Activated CD4-positive, alpha-beta memory T cell treated with anti-CD3 and anti-CD28 coated beads, Interleukin-2, amount 10 ng/mL, durations not matched to agents 7 days and 5 days (primary cell): Measurements from ENCODE around the gene FAM117A. TPM values are rescaled to one million over a fixed set of nuclear protein-coding genes. Genes with fewer than 3 reads are reported as not detected.
"Not testable (repeated sequence)": the region's sequence is repeated elsewhere in the genome, so short reads cannot be mapped to it uniquely, and the experiment has no call there.

Experiments
- CTCF ChIA-PET: fragments of 350-600 bp; sonication (Branson Sonifier 250); formaldehyde crosslinking; loops from one replicate; lab custom pipeline; 2021; ENCODE audit warnings: antibody characterized with exemption, inconsistent platforms; lab: Charles Lee
- POLR2A ChIA-PET: fragments of 350-600 bp; sonication (Branson Sonifier 250); formaldehyde crosslinking; loops from one replicate; lab custom pipeline; 2021; ENCODE audit warnings: antibody characterized with exemption; lab: Charles Lee
- DNase-seq: peaks from one replicate; pipeline ENCODE4 v3.0.0-alpha.2; 2020
- H3K27ac Mint-ChIP-seq: one replicate; pipeline ENCODE4 v1.8.0; 2021; ENCODE audit warnings: mild to moderate bottlenecking, mixed read lengths
- H3K27me3 Mint-ChIP-seq: one replicate; pipeline ENCODE4 v1.8.0; 2021; ENCODE audit warnings: mixed read lengths
- H3K36me3 Mint-ChIP-seq: one replicate; pipeline ENCODE4 v1.8.0; 2021; ENCODE audit warnings: low read depth, mixed read lengths
- H3K4me1 Mint-ChIP-seq: one replicate; pipeline ENCODE4 v1.8.0; 2021; ENCODE audit warnings: mixed read lengths
- H3K4me3 Mint-ChIP-seq: one replicate; pipeline ENCODE4 v1.8.0; 2021; ENCODE audit warnings: mild to moderate bottlenecking, mixed read lengths
- H3K9me3 Mint-ChIP-seq: one replicate; pipeline ENCODE4 v1.8.0; 2021; ENCODE audit warnings: mixed read lengths
- total RNA-seq, 2 experiments: library from RNA; stranded (reverse); gene quantifications; one replicate each; pipeline ENCODE4 v1.2.3, GENCODE V29; 2021

FAM117A gene
- total RNA-seq, 2 experiments from 2014 or later = 61.0 to 62.0 TPM

DNA sequence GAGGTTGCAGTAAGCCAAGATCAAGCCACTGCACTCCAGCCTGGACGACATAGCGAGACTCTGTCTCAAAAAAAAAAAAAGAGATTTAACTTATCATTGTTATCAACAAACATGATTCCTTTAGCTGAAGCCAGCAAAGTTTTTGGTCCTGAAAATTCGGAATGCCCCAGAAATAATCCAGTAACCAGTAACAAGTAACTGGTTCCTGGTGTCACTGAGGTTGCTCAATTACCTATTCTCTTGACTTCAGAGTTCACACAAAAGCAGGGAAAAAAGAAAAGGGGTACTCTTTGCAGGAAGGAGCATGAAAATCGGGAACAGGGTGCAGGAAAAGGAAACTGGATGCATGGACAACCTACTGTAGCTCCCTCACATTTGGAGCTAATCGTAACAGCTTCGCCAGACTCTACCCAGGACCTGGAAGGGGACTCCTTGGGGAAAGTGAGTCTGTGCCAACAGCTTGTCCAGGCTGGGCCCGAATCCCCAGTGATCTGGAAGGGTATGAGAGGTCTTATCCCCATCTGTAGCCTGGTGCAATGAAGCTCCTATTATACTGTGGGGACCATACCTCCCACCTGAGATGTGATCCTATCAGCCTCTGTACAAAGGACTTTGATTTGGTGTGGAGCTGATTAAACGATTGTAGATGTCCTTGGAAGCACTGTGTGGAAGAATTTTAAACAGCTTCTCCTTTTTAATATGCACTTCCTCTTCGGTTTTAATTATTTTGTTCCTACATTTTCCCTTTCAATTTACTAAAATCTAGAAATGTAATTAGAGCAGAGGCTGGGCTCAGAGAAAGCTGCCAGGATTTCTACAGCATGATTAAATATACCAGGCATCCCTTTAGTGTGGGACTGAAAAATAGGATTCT, 82.6 kb downstream of the FAM117A start:
- ChIA-PET CTCF (interaction anchor here (2.0 kb wide), 1 partner anchor 112 kb away, joined by 7 read pairs; no protein-coding TSS in a partner anchor), POLR2A (interaction anchor here (0.8 to 0.9 kb wide), 3 partner anchors 26 to 114 kb away, joined by 3 read pairs; partner anchors contain the start of gene SLC35B1)
- H3K36me3 Mint-ChIP-seq = peaks cover 6% of the 10 kb centered on the region
- H3K9me3 Mint-ChIP-seq = no peaks in the 10 kb centered on the region
- no peak overlapping the region for H3K27ac Mint-ChIP-seq
- no peak overlapping the region for H3K4me3 Mint-ChIP-seq
- no peak for DNase-seq
- peaks cover 18% of the 10 kb centered on the region for H3K4me1 Mint-ChIP-seq
- peaks cover 5% of the 10 kb centered on the region for H3K27me3 Mint-ChIP-seq

DNA sequence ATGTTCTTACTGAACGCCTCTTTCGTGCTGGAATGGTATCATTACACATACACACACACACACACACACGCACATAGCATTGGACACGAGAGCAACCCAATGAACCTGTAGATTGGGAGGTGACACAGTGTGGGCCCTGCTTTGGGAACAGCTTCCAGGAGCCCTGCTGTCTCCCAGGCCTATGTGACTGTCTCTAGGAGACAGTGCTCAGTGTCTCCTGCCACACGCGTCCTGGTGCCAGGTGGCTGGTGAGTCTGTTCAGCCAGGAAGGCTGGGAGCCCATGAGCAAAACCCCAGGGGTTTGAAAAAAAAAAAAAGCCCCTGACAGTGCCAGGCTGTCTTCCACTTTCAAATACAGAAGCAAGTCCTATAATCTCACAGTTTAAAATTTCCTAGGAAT, 83.6 kb downstream of the FAM117A start:
- no peak for DNase-seq
- no peaks in the 10 kb centered on the region for H3K9me3 Mint-ChIP-seq
- no peak overlapping the region for H3K4me3 Mint-ChIP-seq
- CTCF ChIA-PET = no interaction called here
- H3K27me3 Mint-ChIP-seq = peaks cover 5% of the 10 kb centered on the region
- peaks cover 28% of the 10 kb centered on the region for H3K4me1 Mint-ChIP-seq
- POLR2A ChIA-PET = interaction anchor here (1.9 kb wide), 1 partner anchor 28 kb away, joined by 5 read pairs; the partner anchor contains the start of gene SLC35B1
- peaks cover 12% of the 10 kb centered on the region for H3K36me3 Mint-ChIP-seq
- H3K27ac Mint-ChIP-seq = no peak overlapping the region

DNA sequence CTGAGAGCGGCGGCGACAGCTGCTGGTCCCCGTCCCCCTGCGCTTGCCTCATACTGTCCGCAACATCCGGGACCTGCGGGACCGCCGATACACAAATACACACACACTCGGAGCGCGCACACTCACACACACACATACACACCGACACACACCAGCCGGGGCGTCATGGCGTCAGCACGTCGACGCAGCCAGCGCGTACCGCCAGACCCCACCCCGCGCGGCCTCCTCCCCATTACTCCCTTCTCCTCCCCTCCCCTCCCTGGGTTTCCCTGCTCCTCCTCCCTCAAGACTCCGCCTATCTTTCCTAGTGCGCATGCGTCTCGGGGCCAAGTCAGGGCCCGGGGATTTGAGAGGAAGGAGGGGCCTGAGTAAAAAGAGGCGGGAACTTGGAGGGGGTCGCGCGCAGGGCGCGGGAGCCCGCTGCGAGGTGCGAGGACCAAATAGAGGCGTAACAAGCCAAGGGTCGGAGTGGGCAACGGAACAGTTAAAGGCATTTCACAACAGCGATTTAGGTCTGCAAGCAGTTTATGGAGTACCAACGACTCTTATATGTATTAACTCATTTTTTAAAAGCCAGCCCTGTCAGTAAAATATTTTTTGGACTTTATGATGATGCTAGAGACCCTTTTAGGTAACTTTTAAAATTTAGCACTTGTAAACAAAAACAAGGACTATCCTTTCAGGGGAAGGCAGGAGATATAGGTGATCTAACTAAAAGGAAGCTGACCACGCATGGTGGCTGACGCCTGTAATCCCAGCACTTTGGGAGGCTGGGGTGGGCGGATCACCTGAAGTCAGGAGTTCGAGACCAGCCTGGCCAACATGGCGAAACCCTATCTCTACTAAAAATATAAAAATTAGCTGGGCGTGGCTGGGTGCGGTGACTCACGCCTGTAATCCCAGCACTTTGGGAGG, 85.7 kb downstream of the FAM117A start, which contains the start of gene SPOP:
TSS of gene SPOP (minus strand) at position 165 of the 915 bp plus-strand sequence. CDS start 55,287 bp downstream, outside the sequence.
- Mint-ChIP-seq H3K9me3 (no peaks in the 10 kb centered on the region), H3K27ac (peak within 1 kb of the TSS; percentile 98), H3K4me1 (peaks cover 43% of the 10 kb centered on the region), H3K27me3 (peaks cover 5% of the 10 kb centered on the region), H3K4me3 (peak within 1 kb of the TSS; percentile 92), H3K36me3 (peaks cover 25% of the 10 kb centered on the region)
- ChIA-PET CTCF (interaction anchor here (0.6 to 1.0 kb wide), 2 partner anchors 96 to 103 kb away, joined by 3 read pairs; partner anchors contain the start of gene NXPH3), POLR2A (interaction anchor here (0.8 to 3.3 kb wide), 11 partner anchors 10 to 1783 kb away, joined by 3 to 21 read pairs (median 4); partner anchors contain the start of gene SLC35B1)
- peak; percentile 99 for DNase-seq

DNA sequence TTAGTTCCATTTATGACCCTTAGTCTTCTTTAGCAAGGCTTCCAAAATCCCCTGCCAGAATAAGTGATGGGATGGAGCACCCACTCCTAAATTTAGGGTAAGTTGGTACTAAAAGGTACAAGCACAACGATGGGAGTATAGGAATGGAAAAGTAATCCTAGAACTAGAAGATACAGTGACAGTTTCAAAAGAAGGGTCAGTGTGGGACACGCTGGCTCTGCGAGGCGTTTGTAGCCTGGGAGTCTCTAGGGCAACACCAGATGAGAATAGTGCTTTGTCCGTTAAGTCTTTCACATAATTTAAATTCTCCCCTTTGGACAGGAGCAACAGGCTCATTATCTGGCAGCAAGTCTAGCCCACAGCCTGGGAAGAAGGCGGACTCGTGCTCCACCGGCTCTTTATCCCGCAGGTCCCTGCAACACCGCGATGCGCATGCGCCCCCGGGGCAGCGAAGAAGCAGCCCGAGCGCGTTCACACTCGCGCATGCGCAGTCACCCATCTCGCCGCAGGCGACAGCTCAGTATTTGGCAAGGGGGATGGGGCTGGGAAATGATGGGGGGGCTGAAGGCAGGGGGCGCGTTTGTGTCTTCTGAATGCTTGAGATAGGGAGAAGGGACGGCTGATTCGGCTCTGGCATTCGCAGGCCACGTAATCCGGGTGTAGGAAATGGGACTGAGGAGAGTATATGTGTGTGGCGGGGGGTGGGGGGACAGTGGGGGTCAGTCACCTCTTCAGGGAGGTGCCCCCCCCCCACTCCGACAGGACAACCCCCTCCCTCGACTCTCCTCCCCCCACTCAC, 86.6 kb downstream of the FAM117A start:
- Mint-ChIP-seq H3K27me3 (peaks cover 5% of the 10 kb centered on the region), H3K4me1 (peaks cover 45% of the 10 kb centered on the region), H3K36me3 (peaks cover 25% of the 10 kb centered on the region), H3K4me3 (peak overlapping the region; percentile 92), H3K9me3 (no peaks in the 10 kb centered on the region), H3K27ac (peak overlapping the region; percentile 98)
- DNase-seq = peak; percentile 96
- POLR2A ChIA-PET = interaction anchor here (0.8 to 3.3 kb wide), 11 partner anchors 11 to 1782 kb away, joined by 3 to 21 read pairs (median 4); partner anchors contain the start of genes NXPH3 and SLC35B1
- CTCF ChIA-PET = interaction anchor here (0.6 to 1.7 kb wide), 7 partner anchors 30 to 417 kb away, joined by 3 to 8 read pairs (median 3); partner anchors contain the start of genes NXPH3 and SLC35B1

DNA sequence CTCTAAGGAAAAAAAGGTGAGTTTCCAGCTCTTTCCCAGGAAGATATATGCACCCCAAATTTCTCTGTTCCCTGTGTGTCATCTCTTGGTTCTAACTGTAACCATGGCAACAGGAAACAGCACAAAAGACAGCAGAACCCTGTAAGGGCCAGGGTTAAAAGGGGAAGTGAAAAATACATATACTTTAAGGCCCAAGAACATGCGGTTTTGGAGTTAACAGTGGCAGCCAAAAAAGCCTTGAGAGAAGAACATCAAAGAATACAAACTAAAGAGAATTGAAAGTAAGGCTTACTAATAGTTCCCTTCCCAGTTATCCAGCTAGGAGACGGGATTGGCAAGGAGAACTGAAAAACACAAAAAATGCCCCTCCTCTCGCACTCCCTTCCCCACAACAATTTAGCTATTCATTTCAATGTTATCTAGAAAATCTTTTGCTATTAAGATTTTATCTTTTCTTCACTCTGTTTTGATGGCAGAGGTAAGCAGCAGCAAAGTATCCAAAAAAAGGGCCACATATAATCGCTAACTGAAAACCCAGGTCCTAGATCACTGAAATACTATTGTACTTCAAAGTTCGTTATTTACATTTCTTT, 87.6 kb downstream of the FAM117A start:
- peak; percentile 27 for DNase-seq
- ChIA-PET CTCF (interaction anchor here (0.7 to 1.7 kb wide), 3 partner anchors 15 to 107 kb away, joined by 3 to 8 read pairs (median 6); no protein-coding TSS in a partner anchor), POLR2A (interaction anchor here (0.6 to 1.1 kb wide), 4 partner anchors 10 to 316 kb away, joined by 3 to 4 read pairs (median 4); partner anchors contain the start of gene NXPH3)
- Mint-ChIP-seq H3K4me1 (peaks cover 47% of the 10 kb centered on the region), H3K27me3 (peaks cover 2% of the 10 kb centered on the region), H3K9me3 (no peaks in the 10 kb centered on the region), H3K4me3 (peak overlapping the region; percentile 92), H3K27ac (peak overlapping the region; percentile 98), H3K36me3 (peaks cover 27% of the 10 kb centered on the region)

DNA sequence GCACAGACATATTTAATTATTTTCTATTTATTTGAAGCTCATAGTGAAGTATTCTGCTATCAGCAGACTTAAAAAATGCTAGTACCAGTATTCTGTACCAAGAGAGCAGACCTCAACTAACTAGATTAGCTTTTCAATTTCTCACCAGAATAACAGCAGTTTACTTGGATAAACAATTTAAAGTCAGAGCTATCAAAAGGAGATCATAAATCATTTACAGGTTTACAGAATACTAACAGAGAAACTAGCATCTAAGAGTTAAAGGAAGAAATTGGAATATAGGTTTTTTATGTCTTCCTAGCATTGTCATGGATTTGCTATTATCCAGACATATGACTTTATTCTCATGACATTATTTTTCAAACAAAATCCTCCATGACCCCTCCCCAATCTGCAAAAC, 89.4 kb downstream of the FAM117A start:
- peaks cover 53% of the 10 kb centered on the region for H3K4me1 Mint-ChIP-seq
- H3K27me3 Mint-ChIP-seq = peaks cover 2% of the 10 kb centered on the region
- H3K9me3 Mint-ChIP-seq = no peaks in the 10 kb centered on the region
- peaks cover 27% of the 10 kb centered on the region for H3K36me3 Mint-ChIP-seq
- no peak for DNase-seq
- POLR2A ChIA-PET = interaction anchor here (1.2 kb wide), 1 partner anchor 78 kb away, joined by 3 read pairs; no protein-coding TSS in a partner anchor
- no peak overlapping the region for H3K4me3 Mint-ChIP-seq
- no peak overlapping the region for H3K27ac Mint-ChIP-seq
- CTCF ChIA-PET = interaction anchor here (0.6 to 1.2 kb wide), 4 partner anchors 13 to 107 kb away, joined by 3 to 5 read pairs (median 4); no protein-coding TSS in a partner anchor

DNA sequence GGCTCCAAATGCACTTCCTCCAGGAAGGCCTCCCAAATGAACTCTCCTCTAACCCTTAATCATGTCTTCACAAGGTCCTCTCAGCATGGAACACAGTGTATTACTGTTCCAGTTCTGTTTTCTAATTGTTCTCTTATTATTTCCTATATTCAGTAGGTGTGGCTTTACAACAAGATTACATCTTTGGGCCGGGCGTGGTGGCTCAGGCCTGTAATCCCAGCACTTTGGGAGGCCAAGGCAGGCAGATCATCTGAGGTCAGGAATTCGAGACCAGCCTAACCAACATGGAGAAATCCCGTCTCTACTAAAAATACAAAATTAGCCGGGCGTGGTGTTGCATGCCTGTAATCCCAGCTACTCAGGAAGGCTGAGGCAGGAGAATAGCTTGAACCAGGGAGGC, 90.3 kb downstream of the FAM117A start:
- H3K4me3 Mint-ChIP-seq, H3K27ac Mint-ChIP-seq, POLR2A ChIA-PET, H3K27me3 Mint-ChIP-seq, DNase-seq, H3K9me3 Mint-ChIP-seq: not testable (repeated sequence)
- CTCF ChIA-PET = interaction anchor here (1.0 to 1.2 kb wide), 3 partner anchors 27 to 106 kb away, joined by 3 to 5 read pairs (median 4); no protein-coding TSS in a partner anchor
- Mint-ChIP-seq H3K36me3 (peaks cover 27% of the 10 kb centered on the region), H3K4me1 (peaks cover 53% of the 10 kb centered on the region)

DNA sequence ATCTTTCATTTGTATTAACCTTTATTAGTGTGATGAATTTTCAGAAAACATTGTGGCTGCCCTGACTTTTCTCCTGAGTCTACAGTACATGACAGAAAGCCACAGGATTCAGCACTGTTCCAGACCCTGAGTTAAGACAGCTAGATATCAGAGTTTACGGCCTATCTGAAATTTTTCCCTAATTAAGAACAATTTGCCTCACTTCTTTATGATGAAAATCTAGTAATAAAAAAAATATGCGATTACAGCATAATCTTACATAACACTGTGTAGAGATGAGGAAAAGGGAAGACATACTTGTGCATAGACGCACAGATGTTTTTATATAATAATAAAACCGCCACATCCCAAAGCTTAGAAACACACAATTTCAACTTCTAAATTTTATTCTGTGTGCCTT, 93.3 kb downstream of the FAM117A start:
- H3K4me3 Mint-ChIP-seq = no peak overlapping the region
- DNase-seq = no peak
- no peak overlapping the region for H3K27ac Mint-ChIP-seq
- no peaks in the 10 kb centered on the region for H3K27me3 Mint-ChIP-seq
- H3K36me3 Mint-ChIP-seq = peaks cover 29% of the 10 kb centered on the region
- ChIA-PET POLR2A (no interaction called here), CTCF (interaction anchor here (0.7 to 1.2 kb wide), 5 partner anchors 9 to 417 kb away, joined by 3 to 4 read pairs (median 3); partner anchors contain the start of gene NXPH3)
- peaks cover 30% of the 10 kb centered on the region for H3K4me1 Mint-ChIP-seq
- H3K9me3 Mint-ChIP-seq = no peaks in the 10 kb centered on the region

DNA sequence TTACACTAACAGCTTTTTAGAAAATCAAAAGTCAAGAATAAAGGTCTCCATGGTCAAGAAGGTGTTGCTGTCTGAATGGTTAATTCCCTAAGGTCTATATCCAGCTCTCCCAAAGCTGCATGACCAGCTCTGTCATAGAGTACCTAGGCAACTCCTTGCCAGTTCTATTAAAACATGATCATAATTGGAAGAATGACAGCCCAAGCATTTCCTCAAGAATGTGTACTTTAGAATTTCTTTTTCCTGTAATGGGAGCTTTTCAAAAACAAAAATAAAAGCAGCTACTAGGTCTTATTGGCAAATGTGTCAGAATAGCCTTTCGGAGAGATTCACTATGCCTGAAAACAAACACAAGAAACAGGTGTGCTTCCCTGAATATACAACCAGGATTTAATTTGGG, 93.9 kb downstream of the FAM117A start:
- Mint-ChIP-seq H3K27me3 (no peaks in the 10 kb centered on the region), H3K36me3 (peaks cover 23% of the 10 kb centered on the region), H3K9me3 (no peaks in the 10 kb centered on the region), H3K4me1 (peaks cover 24% of the 10 kb centered on the region), H3K4me3 (no peak overlapping the region), H3K27ac (no peak overlapping the region)
- DNase-seq = no peak
- POLR2A ChIA-PET = no interaction called here
- CTCF ChIA-PET = interaction anchor here (1.2 kb wide), 1 partner anchor 24 kb away, joined by 3 read pairs; no protein-coding TSS in a partner anchor

DNA sequence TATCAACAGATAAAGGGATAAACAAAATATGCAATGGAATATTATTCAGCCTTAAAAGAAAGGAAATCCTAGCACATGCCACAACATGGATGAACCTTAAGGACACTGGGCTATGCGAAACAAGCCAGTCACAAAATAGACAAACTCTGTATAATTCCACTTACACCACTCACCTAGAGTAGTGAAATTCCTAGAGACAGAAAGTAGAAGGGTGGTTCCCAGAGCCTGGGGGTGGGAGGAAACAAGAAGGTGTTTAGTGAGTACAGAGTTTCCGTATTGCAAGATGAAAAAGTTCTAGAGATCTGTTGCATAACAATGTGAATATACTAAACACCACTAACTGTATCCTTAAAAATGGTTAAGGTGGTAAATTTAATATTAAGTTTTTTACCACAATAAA, 96.1 kb downstream of the FAM117A start:
- ChIA-PET POLR2A (no interaction called here), CTCF (no interaction called here)
- no peak overlapping the region for H3K4me3 Mint-ChIP-seq
- H3K27me3 Mint-ChIP-seq = no peaks in the 10 kb centered on the region
- no peak overlapping the region for H3K27ac Mint-ChIP-seq
- no peaks in the 10 kb centered on the region for H3K9me3 Mint-ChIP-seq
- H3K4me1 Mint-ChIP-seq = peaks cover 19% of the 10 kb centered on the region
- peaks cover 19% of the 10 kb centered on the region for H3K36me3 Mint-ChIP-seq
- no peak for DNase-seq

DNA sequence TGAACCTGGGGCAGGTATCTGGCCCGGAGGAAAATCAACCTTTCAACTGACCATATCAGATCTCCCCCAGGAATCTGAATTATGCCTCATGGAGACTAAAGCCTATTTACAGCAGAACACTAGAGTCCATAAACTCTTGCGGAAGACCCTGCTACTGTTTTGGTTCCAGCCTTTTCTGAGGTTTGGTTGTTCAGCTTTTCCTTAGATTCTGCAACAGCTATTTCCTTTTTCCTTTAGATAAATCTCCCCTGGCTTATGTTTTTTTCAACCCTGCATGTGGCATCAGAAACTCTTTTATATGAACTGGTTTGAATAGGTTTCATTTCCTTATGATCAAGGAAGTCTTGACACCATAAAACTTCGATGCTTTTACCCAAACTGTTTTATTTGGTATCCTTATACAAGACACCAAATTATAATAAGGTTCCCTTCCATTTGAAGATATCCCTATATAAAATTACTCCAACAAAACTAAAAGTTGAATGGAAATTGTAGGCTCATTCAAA, 99.2 kb downstream of the FAM117A start:
- Mint-ChIP-seq H3K4me1 (peaks cover 18% of the 10 kb centered on the region), H3K27me3 (no peaks in the 10 kb centered on the region), H3K4me3 (no peak overlapping the region), H3K27ac (no peak overlapping the region), H3K36me3 (peaks cover 29% of the 10 kb centered on the region), H3K9me3 (no peaks in the 10 kb centered on the region)
- POLR2A ChIA-PET = no interaction called here
- DNase-seq = no peak
- CTCF ChIA-PET = no interaction called here
